Osteoblast (primary cell): Measurements from ENCODE around the gene P4HA3. TPM values are rescaled to one million over a fixed set of nuclear protein-coding genes. Genes with fewer than 3 reads are reported as not detected.

Experiments used
- DNase-seq: peaks from one replicate; pipeline ENCODE4 v3.0.0; 2011; ENCODE audit warnings: low spot score, mixed read lengths; ENCODE audit not compliant: insufficient read length; ENCODE audit errors: missing footprints
- H2AFZ ChIP-seq: 2 replicates; pipeline ENCODE4 v1.6.0; 2011; ENCODE audit warnings: mild to moderate bottlenecking, low read length
- H3K27ac ChIP-seq: 2 replicates; pipeline ENCODE4 v1.5.1; 2011; ENCODE audit warnings: mild to moderate bottlenecking, low read depth, low read length, moderate library complexity
- H3K27me3 ChIP-seq: 2 replicates; pipeline ENCODE4 v1.6.0; 2012; ENCODE audit warnings: mild to moderate bottlenecking, control low read depth, inconsistent platforms, low read length, moderate library complexity; ENCODE audit not compliant: insufficient read depth
- H3K36me3 ChIP-seq: 2 replicates; pipeline ENCODE4 v1.5.1; 2011; ENCODE audit warnings: mild to moderate bottlenecking, low read length, control low read depth, moderate library complexity; ENCODE audit not compliant: insufficient read depth
- H3K4me1 ChIP-seq: 2 replicates; pipeline ENCODE4 v1.5.1; 2011; ENCODE audit warnings: mild to moderate bottlenecking, low read length, control low read depth, moderate library complexity; ENCODE audit not compliant: insufficient read depth
- H3K4me2 ChIP-seq: 2 replicates; pipeline ENCODE4 v1.6.0; 2011; ENCODE audit warnings: mild to moderate bottlenecking, low read length; ENCODE audit not compliant: insufficient read depth
- H3K4me3 ChIP-seq: fragments of 200-600 bp; sonication (generic); 3 replicates; pipeline ENCODE4 v1.5.1; 2012; ENCODE audit warnings: mild to moderate bottlenecking, low read length, inconsistent platforms; ENCODE audit not compliant: insufficient read depth
- H3K79me2 ChIP-seq: 2 replicates; pipeline ENCODE4 v1.6.0; 2012; ENCODE audit warnings: mild to moderate bottlenecking, low read length, control low read depth, inconsistent platforms; ENCODE audit not compliant: insufficient read depth
- H3K9me3 ChIP-seq: 2 replicates; pipeline ENCODE4 v1.5.1; 2011; ENCODE audit warnings: low read depth, low read length, control low read depth
- H4K20me1 ChIP-seq: 2 replicates; pipeline ENCODE4 v1.6.0; 2012; ENCODE audit warnings: mild to moderate bottlenecking, low read length, control low read depth; ENCODE audit not compliant: insufficient read depth
- CTCF ChIP-seq: IDR thresholded peaks from 2 replicates; pipeline ENCODE4 v1.5.1; 2011; ENCODE audit warnings: mild to moderate bottlenecking, low read depth, low read length, moderate library complexity; ENCODE audit errors: extremely low read depth
- total RNA-seq: library from RNA; depleted of rRNA; stranded (reverse); fragments of >200 nt; gene quantifications from 2 replicates; pipeline ENCODE4 v1.2.3, GENCODE V29; 2012

P4HA3 gene
- total RNA-seq, 1 donor = 8.7 TPM

- DNase-seq = no peak
- Histone ChIP-seq H3K4me2 (no peak overlapping the region), H2AFZ (peak overlapping the region; percentile 35), H3K4me3 (no peak overlapping the region), H3K79me2 (no peaks in the 10 kb centered on the region), H3K36me3 (no peaks in the 10 kb centered on the region), H4K20me1 (no peaks in the 10 kb centered on the region), H3K4me1 (peaks cover 38% of the 10 kb centered on the region), H3K9me3 (no peaks in the 10 kb centered on the region), H3K27me3 (no peaks in the 10 kb centered on the region), H3K27ac (peak overlapping the region; percentile 76)
- TF ChIP-seq CTCF = no peak
Measured at GRCh38 chr11:74276581-74276980, 34.9 kb downstream of the P4HA3 start.

DNA sequence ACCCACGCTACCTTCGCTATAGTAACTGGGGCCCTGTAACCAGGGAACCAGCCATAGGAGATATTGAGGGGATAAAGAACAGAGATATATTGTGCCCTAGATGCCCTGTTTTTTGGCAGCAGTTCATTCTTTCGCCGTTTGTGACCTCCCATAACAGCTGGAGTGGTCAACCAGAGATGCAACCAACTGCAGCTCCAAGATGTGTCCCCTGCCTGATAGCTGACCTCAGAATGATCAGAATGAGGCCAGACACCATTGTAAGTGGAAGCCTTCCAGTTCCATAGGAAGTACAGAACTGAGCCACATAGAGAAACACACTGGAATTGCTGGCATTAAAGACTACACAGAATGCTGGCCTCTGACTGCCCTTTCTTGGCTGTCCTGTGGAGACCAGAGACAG, 39.2 kb downstream of the P4HA3 start:
- no peaks in the 10 kb centered on the region for H3K36me3 ChIP-seq
- no peaks in the 10 kb centered on the region for H3K9me3 ChIP-seq
- H3K4me1 ChIP-seq = peaks cover 26% of the 10 kb centered on the region
- H3K27me3 ChIP-seq = no peaks in the 10 kb centered on the region
- H3K79me2 ChIP-seq = no peaks in the 10 kb centered on the region
- H2AFZ ChIP-seq = no peak overlapping the region
- no peak overlapping the region for H3K4me2 ChIP-seq
- no peak overlapping the region for H3K27ac ChIP-seq
- no peak overlapping the region for H3K4me3 ChIP-seq
- H4K20me1 ChIP-seq = no peaks in the 10 kb centered on the region
- no peak for TF ChIP-seq CTCF
- DNase-seq = no peak

DNA sequence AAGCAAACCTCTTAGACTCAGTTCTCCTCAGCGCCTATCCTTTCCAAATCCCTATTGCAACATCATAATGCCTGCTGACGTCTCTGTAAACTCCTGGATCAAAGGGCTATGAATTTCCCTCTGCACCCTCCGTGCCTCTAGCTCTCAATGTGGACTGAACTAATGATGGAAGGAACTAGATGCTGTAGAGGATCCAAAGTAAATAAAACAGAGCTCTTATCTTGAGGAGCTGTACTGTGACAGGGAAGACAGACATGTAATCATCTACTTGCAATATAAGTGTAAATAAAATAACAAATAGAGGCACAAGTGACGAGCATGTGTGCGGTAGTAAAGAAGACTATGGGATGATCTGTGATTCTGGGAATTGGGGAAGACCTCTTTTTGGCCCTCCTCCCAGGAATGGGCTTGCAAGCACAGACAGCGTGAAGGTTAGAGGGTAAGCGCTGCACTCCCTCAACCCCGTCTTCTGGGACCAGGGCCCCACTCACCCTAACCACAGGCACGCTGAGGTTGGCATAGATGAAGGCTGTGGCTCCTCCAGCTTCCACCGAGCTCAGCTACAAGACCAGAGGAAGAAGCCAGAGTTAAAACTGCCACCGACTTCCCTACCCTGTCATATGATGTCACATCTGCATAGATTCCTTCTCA, 42.2 kb downstream of the P4HA3 start:
- H4K20me1 ChIP-seq = no peaks in the 10 kb centered on the region
- H3K4me1 ChIP-seq = peaks cover 24% of the 10 kb centered on the region
- no peaks in the 10 kb centered on the region for H3K79me2 ChIP-seq
- no peak for DNase-seq
- H3K4me3 ChIP-seq = no peak overlapping the region
- peak overlapping the region; percentile 47 for H3K4me2 ChIP-seq
- no peaks in the 10 kb centered on the region for H3K36me3 ChIP-seq
- no peak for TF ChIP-seq CTCF
- no peaks in the 10 kb centered on the region for H3K27me3 ChIP-seq
- H2AFZ ChIP-seq = peak overlapping the region; percentile 20
- H3K27ac ChIP-seq = peak overlapping the region; percentile 5
- H3K9me3 ChIP-seq = no peaks in the 10 kb centered on the region

DNA sequence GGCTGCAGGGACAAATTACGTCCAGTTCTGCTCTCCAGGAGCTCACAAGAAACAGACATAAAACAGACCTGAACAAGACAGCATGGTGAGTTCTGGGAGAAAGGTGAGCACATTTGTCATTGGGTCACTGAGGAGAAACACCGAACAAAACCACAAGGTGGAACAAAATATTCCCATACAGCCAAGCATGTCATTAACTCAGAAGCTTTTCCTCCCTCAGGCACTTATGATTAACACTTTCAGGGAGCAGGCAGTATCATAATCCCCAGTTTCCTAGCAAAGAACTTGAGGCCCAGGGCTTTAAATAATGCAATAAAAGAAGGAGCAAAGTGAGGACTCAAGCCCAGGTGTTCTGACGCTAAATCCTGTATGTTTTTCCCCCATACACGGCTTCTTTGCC, 43.0 kb downstream of the P4HA3 start:
- no peak for TF ChIP-seq CTCF
- no peaks in the 10 kb centered on the region for H3K79me2 ChIP-seq
- no peak overlapping the region for H3K27ac ChIP-seq
- H4K20me1 ChIP-seq = no peaks in the 10 kb centered on the region
- no peak overlapping the region for H3K4me3 ChIP-seq
- H3K27me3 ChIP-seq = no peaks in the 10 kb centered on the region
- no peaks in the 10 kb centered on the region for H3K36me3 ChIP-seq
- no peak overlapping the region for H2AFZ ChIP-seq
- no peak overlapping the region for H3K4me2 ChIP-seq
- no peaks in the 10 kb centered on the region for H3K9me3 ChIP-seq
- H3K4me1 ChIP-seq = peaks cover 25% of the 10 kb centered on the region
- no peak for DNase-seq
